Tibial nerve (tissue), 4 donors: ENCODE results near the gene TPD52L2. TPM values are rescaled to one million over a fixed set of nuclear protein-coding genes. Genes with fewer than 3 reads are reported as not detected.

Experiments
- DNase-seq, 2 donors: peaks; one replicate each; pipeline ENCODE4 v3.0.0-alpha.2; 2019; ENCODE audit warnings: low spot score in 2 of 2
- H3K27ac ChIP-seq, 4 donors: fragments of 200-600 bp; sonication (generic) in 3 of 4; one replicate each; pipeline ENCODE4 v1.5.1; 2017 to 2019; ENCODE audit warnings: mild to moderate bottlenecking in 1 of 4
- H3K27me3 ChIP-seq, 2 donors: fragments of 200-600 bp; sonication (generic) in 1 of 2; one replicate each; pipeline versions ENCODE4 v1.5.1 to v1.6.0; 2017 to 2019
- H3K36me3 ChIP-seq, 3 donors: fragments of 200-600 bp; sonication (generic); one replicate each; pipeline ENCODE4 v1.5.1; 2018 to 2019
- H3K4me1 ChIP-seq, 4 donors: fragments of 200-600 bp; sonication (generic) in 3 of 4; one replicate each; pipeline ENCODE4 v1.5.1; 2017 to 2019
- H3K4me3 ChIP-seq, 4 donors: fragments of 200-600 bp; sonication (generic) in 3 of 4; one replicate each; pipeline ENCODE4 v1.5.1; 2017 to 2019; ENCODE audit warnings: mild to moderate bottlenecking in 1 of 4, moderate library complexity in 1 of 4
- H3K9me3 ChIP-seq, 4 donors: fragments of 200-600 bp; sonication (generic) in 3 of 4; one replicate each; pipeline ENCODE4 v1.5.1; 2017 to 2019
- CTCF ChIP-seq, 5 experiments: fragments of 200-600 bp in 3 of 5; fragments of 450-650 bp in 2 of 5; sonication (generic) in 3 of 5; IDR thresholded peaks; one replicate each; pipeline ENCODE4 v1.5.1; 2016 to 2019; ENCODE audit warnings: antibody characterized with exemption in 5 of 5, mild to moderate bottlenecking in 3 of 5, moderate library complexity in 2 of 5
- EP300 ChIP-seq, 2 donors: sonication (generic); formaldehyde crosslinking; IDR thresholded peaks; one replicate each; pipeline ENCODE4 v1.6.1; 2017; ENCODE audit warnings: antibody characterized with exemption in 2 of 2, mild to moderate bottlenecking in 1 of 2
- POLR2A ChIP-seq, 2 donors: fragments of 450-650 bp; IDR thresholded peaks; one replicate each; pipeline ENCODE4 v1.6.1; 2017; ENCODE audit warnings: antibody characterized with exemption in 2 of 2, mild to moderate bottlenecking in 2 of 2, moderate library complexity in 2 of 2
- WGBS, 2 donors: methylation state at CpG; one replicate each; pipeline ENCODE4 v1.1.5; 2018; 5-methylcytosine and 5-hydroxymethylcytosine counted together
- total RNA-seq, 4 donors: library from RNA; depleted of rRNA; stranded (reverse); fragments of >200 nt; gene quantifications; one replicate each; pipeline ENCODE4 v1.1.0, GENCODE V29; 2016

The TPD52L2 gene
- total RNA-seq, 4 donors from 2014 or later = 108 to 122 (median 115) TPM

GRCh38 chr20:63840405-63840828, 24.7 kb upstream of the TPD52L2 start:
- no peak for TF ChIP-seq EP300 (IDR thresholded peaks at IDR 0.05)
- no peak for TF ChIP-seq POLR2A (IDR thresholded peaks at IDR 0.05)
- no peak for TF ChIP-seq CTCF (IDR thresholded peaks at IDR 0.05)
- H3K27me3 ChIP-seq = peaks cover 0 to 14% of the 10 kb centered on the region in 2 donors
- 78 to 87% methylated on average over 9 to 11 of the region's 11 CpGs for WGBS, 2 donors
- H3K36me3 ChIP-seq = no peaks in the 10 kb centered on the region
- H3K27ac ChIP-seq = no peak overlapping the region
- no peaks in the 10 kb centered on the region for H3K9me3 ChIP-seq
- no peak for DNase-seq
- H3K4me3 ChIP-seq = no peak overlapping the region
- peaks cover 0 to 14% (median 0%) of the 10 kb centered on the region in 4 donors for H3K4me1 ChIP-seq

- peaks cover 0 to 27% (median 11%) of the 10 kb centered on the region in 4 donors for H3K4me1 ChIP-seq
- H3K27me3 ChIP-seq = peaks cover 0 to 30% of the 10 kb centered on the region in 2 donors
- no peaks in the 10 kb centered on the region for H3K9me3 ChIP-seq
- no peak overlapping the region for H3K27ac ChIP-seq
- WGBS, 2 donors = 78 to 85% methylated on average over 6 to 9 of the region's 9 CpGs
- TF ChIP-seq EP300 (IDR thresholded peaks at IDR 0.05) (no peak), POLR2A (IDR thresholded peaks at IDR 0.05) (no peak), CTCF (IDR thresholded peaks at IDR 0.05) (no peak)
- no peak overlapping the region for H3K4me3 ChIP-seq
- H3K36me3 ChIP-seq = no peaks in the 10 kb centered on the region
- DNase-seq = no peak
These were observed 22.8 kb upstream of the TPD52L2 start for GRCh38 chr20:63842258-63842657.

- WGBS, 2 donors = 80 to 84% methylated on average over 12 of the region's 12 CpGs
These were observed 21.8 kb upstream of the TPD52L2 start for GRCh38 chr20:63843222-63843621.

GRCh38 chr20:63843778-63844177, 21.3 kb upstream of the TPD52L2 start:
- DNase-seq = no peak
- no peak overlapping the region for H3K4me3 ChIP-seq
- no peak for TF ChIP-seq POLR2A (IDR thresholded peaks at IDR 0.05)
- TF ChIP-seq EP300 (IDR thresholded peaks at IDR 0.05) = no peak
- TF ChIP-seq CTCF (IDR thresholded peaks at IDR 0.05) = no peak
- peaks cover 0 to 37% (median 21%) of the 10 kb centered on the region in 4 donors for H3K4me1 ChIP-seq
- H3K36me3 ChIP-seq = no peaks in the 10 kb centered on the region
- WGBS, 2 donors = 62 to 63% methylated on average over 15 to 16 of the region's 16 CpGs
- no peaks in the 10 kb centered on the region for H3K9me3 ChIP-seq
- peaks cover 0 to 30% of the 10 kb centered on the region in 2 donors for H3K27me3 ChIP-seq
- no peak overlapping the region for H3K27ac ChIP-seq

More at GRCh38 chr20:63843222-63843621, 21.8 kb upstream of the TPD52L2 start:
- H3K9me3 ChIP-seq = no peaks in the 10 kb centered on the region
- H3K27me3 ChIP-seq = peaks cover 0 to 30% of the 10 kb centered on the region in 2 donors
- H3K27ac ChIP-seq = no peak overlapping the region
- DNase-seq = no peak
- H3K4me3 ChIP-seq = no peak overlapping the region
- H3K4me1 ChIP-seq = peaks cover 0 to 34% (median 20%) of the 10 kb centered on the region in 4 donors
- H3K36me3 ChIP-seq = no peaks in the 10 kb centered on the region
- TF ChIP-seq POLR2A (IDR thresholded peaks at IDR 0.05) (no peak), EP300 (IDR thresholded peaks at IDR 0.05) (no peak), CTCF (IDR thresholded peaks at IDR 0.05) (no peak)

- TF ChIP-seq POLR2A (IDR thresholded peaks at IDR 0.05) (no peak), EP300 (IDR thresholded peaks at IDR 0.05) (no peak), CTCF (IDR thresholded peaks at IDR 0.05) (no peak)
- Histone ChIP-seq H3K27me3 (peaks cover 0 to 30% of the 10 kb centered on the region in 2 donors), H3K4me3 (no peak overlapping the region), H3K9me3 (no peaks in the 10 kb centered on the region), H3K4me1 (peaks cover 0 to 37% (median 21%) of the 10 kb centered on the region in 4 donors), H3K27ac (no peak overlapping the region), H3K36me3 (no peaks in the 10 kb centered on the region)
- no peak for DNase-seq
- 73 to 78% methylated on average over 7 of the region's 9 CpGs for WGBS, 2 donors
These were observed 20.5 kb upstream of the TPD52L2 start for GRCh38 chr20:63844511-63844991.
